ENCODE data around the gene PHAX.

GRCh38 chr5:126624534-126624933 is 23.8 kb downstream of the PHAX start:
- TF ChIP-seq CTCF (IDR thresholded peaks at IDR 0.05; ENCODE audit: poor library complexity) (no peak), EZH2 (IDR thresholded peaks at IDR 0.05; ENCODE audit: borderline replicate concordance) (no peak), EZH2phosphoT487 (IDR thresholded peaks at IDR 0.05; ENCODE audit: low read depth, severe bottlenecking, unreplicated experiment) (no peak)

Data from hepatocyte (in vitro differentiated cells).